Mononuclear cell (primary cell): ENCODE results near the gene ARHGAP22. TPM values are rescaled to one million over a fixed set of nuclear protein-coding genes. Genes with fewer than 3 reads are reported as not detected.

Experiments
- H3K27me3 ChIP-seq: 2 replicates; pipeline ENCODE4 v1.6.0; 2011; ENCODE audit warnings: low read length, control low read depth; ENCODE audit not compliant: insufficient read depth
- H3K4me1 ChIP-seq: 2 replicates; pipeline ENCODE4 v1.5.1; 2011; ENCODE audit warnings: mild to moderate bottlenecking, low read length, control low read depth; ENCODE audit not compliant: insufficient read depth
- H3K4me3 ChIP-seq: 2 replicates; pipeline ENCODE4 v1.5.1; 2011; ENCODE audit warnings: mild to moderate bottlenecking, low read length, moderate library complexity
- H3K9me3 ChIP-seq: 2 replicates; pipeline ENCODE4 v1.5.1; 2011; ENCODE audit warnings: low read depth, mild to moderate bottlenecking, control low read depth, low read length
- total RNA-seq: library from RNA; depleted of rRNA; stranded (reverse); fragments of >200 nt; gene quantifications from one replicate; pipeline ENCODE4 v1.2.3, GENCODE V29; 2012

ARHGAP22 gene
- total RNA-seq, 1 donor: 1.2 TPM

GRCh38 chr10:48493083-48493871 lies 111.6 kb downstream of the ARHGAP22 start:
- peaks cover 3% of the 10 kb centered on the region for H3K4me1 ChIP-seq
- H3K9me3 ChIP-seq: no peaks in the 10 kb centered on the region
- H3K27me3 ChIP-seq: no peaks in the 10 kb centered on the region
- H3K4me3 ChIP-seq: no peak overlapping the region

- no peaks in the 10 kb centered on the region for H3K9me3 ChIP-seq
These were observed 112.7 kb downstream of the ARHGAP22 start for GRCh38 chr10:48492201-48492600.

DNA sequence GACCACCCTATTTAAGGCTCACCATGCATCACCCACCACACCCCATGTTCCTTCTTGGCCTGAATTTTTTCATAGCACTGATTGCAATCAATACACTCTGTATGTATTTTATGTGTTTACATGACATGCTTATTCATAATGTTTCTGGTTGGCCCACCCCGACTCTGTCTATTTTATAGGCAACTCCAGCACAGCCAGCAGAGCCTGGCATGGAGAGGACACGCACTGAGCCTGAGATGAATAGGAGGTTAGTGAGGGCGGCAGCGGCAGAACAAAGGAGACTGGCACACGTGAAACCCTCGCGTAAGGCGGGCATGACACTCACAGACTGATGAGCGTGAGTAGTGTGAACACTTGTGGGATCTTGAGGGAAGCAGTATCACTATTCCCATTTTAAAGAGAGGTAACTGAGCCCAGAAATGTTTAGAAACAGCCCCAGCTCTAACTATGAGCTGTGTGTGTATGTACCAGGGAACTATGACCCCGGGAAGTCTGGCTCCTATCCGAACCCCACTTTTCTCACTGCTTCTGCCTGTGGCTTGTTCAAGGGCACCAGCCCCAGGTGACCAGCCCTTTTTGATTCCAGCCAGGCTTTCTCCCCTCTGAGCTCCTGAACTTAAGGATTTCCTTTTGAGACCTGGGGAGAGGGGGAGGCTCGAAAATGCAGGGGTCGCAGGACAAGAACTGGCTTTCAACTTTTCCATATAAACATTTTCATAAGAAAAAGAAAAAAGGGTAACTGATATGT lies 113.3 kb downstream of the ARHGAP22 start:
- no peak overlapping the region for H3K4me3 ChIP-seq
- no peaks in the 10 kb centered on the region for H3K27me3 ChIP-seq
- peaks cover 3% of the 10 kb centered on the region for H3K4me1 ChIP-seq
- H3K9me3 ChIP-seq: no peaks in the 10 kb centered on the region

More at GRCh38 chr10:48492201-48492600, 112.7 kb downstream of the ARHGAP22 start:
- H3K27me3 ChIP-seq: no peaks in the 10 kb centered on the region
- peaks cover 3% of the 10 kb centered on the region for H3K4me1 ChIP-seq
- no peak overlapping the region for H3K4me3 ChIP-seq

DNA sequence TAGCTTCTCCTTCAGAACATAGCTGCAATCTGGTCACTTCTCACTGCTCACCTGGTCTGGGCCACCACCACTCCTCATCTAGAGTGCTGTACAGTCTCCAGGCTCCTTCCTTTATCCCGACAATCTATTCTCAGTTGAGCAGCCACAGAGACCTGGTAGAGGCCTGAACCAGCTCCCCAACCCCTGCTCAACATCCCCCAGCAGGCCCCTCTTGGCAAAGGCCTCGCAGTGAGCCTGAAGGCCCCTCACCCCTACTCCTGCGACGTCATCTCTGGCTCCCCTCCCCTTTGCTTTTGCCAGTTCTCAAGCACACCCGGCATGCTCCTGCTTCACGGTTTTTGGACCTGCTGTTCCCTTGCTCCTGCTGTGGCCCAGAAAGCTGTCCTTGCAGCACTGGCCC lies 113.9 kb downstream of the ARHGAP22 start:
- Histone ChIP-seq H3K27me3 (no peaks in the 10 kb centered on the region), H3K4me1 (peaks cover 3% of the 10 kb centered on the region), H3K9me3 (no peaks in the 10 kb centered on the region), H3K4me3 (no peak overlapping the region)

GRCh38 chr10:48490571-48490940 lies 114.3 kb downstream of the ARHGAP22 start:
- H3K4me3 ChIP-seq: no peak overlapping the region
- peaks cover 3% of the 10 kb centered on the region for H3K4me1 ChIP-seq
- H3K9me3 ChIP-seq: no peaks in the 10 kb centered on the region
- no peaks in the 10 kb centered on the region for H3K27me3 ChIP-seq

GRCh38 chr10:48489099-48489498 lies 115.8 kb downstream of the ARHGAP22 start:
- Histone ChIP-seq H3K4me3 (no peak overlapping the region), H3K27me3 (no peaks in the 10 kb centered on the region), H3K9me3 (no peaks in the 10 kb centered on the region), H3K4me1 (peaks cover 3% of the 10 kb centered on the region)

- H3K4me3 ChIP-seq: no peak overlapping the region
- H3K9me3 ChIP-seq: no peaks in the 10 kb centered on the region
- no peaks in the 10 kb centered on the region for H3K4me1 ChIP-seq
- no peaks in the 10 kb centered on the region for H3K27me3 ChIP-seq
These were observed 117.6 kb downstream of the ARHGAP22 start for GRCh38 chr10:48487244-48487643.

GRCh38 chr10:48485711-48486110 lies 119.2 kb downstream of the ARHGAP22 start:
- no peaks in the 10 kb centered on the region for H3K9me3 ChIP-seq
- no peaks in the 10 kb centered on the region for H3K4me1 ChIP-seq
- no peaks in the 10 kb centered on the region for H3K27me3 ChIP-seq
- H3K4me3 ChIP-seq: no peak overlapping the region

- Histone ChIP-seq H3K9me3 (no peaks in the 10 kb centered on the region), H3K4me3 (no peak overlapping the region), H3K4me1 (no peaks in the 10 kb centered on the region), H3K27me3 (no peaks in the 10 kb centered on the region)
These were observed 120.0 kb downstream of the ARHGAP22 start for GRCh38 chr10:48484911-48485310.

DNA sequence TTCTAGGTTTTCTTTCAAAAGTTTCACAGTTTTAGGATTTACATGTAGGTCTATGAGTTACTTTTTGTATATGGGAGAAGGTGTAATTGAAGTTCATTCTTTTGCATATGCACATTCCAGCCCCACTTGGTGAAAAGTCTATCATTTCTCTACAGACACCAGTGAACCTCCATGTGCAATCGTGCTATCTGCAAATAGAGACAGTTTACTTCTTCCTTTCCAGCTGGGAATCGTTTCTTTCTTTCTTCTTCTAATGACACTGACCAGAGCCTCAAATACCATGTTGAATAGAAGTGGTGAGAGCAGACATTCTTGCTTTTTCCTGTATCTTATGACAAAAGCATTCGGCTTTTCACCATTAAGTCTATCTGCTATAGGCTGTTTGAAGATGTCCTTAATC lies 122.7 kb downstream of the ARHGAP22 start:
- Histone ChIP-seq H3K4me1 (no peaks in the 10 kb centered on the region), H3K4me3 (no peak overlapping the region), H3K9me3 (no peaks in the 10 kb centered on the region), H3K27me3 (no peaks in the 10 kb centered on the region)

DNA sequence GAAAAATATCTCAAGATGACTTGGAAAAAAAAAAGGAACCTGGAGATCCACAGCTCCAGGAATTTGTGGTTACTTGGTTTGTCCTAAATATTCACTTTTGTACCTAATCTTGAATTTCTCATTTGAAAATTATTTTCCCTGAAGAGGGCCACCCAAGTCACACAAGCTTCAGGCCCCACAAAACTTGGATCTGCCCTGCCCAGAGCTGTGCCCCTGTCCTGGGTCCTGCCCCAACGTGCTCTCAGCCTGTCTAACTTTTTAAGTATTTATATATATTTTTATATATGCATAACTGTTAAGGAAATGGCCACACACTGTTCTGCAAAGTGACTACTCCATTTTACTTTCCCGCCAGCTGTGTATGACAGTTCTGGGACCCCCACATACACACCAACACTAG lies 123.5 kb downstream of the ARHGAP22 start:
- H3K27me3 ChIP-seq: no peaks in the 10 kb centered on the region

DNA sequence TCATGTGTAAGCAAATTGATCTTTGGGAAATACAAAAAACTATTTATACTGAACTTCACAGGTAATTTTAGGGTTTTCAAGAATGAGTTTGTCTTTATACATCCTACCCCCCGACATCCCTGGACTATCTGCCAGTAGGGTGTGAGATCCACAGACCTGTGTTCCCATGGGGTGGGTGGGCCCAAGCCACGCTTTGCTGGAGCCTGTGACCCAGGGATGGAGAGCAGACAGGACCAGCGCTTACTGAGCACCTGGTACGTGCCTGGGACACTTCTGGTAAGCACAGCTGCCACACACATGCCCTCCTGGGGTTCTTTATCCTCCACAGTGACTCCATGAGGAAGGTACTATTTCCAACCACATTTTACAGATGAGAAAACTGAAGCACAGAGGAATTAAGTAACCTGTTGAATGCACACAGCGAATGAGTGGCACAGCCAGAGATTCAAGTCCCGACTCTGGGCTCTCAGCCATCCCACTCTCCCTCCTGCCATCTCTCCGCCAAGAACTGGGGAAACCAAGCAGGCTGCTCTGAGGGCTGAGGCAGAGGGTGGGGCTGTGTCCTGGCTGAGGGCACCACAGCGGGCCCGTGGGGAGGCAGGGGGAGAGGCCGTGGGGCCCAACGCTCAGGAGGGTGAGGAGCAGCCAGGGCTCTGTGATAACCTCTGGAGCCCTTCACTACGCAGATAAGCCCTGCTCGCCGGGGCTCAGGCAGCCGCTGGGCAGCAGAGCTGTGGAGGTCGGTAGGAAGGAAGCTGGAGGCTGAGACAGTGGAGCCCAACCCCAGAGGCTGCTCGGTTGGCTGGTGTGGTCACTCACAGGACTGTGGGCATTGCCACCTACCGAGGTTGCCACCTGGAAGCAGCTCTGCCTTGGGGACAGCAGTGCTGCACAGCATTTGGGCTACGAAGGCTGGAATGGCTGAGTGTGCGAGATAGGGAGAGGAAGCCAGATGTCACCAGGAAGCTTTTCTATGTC lies 124.2 kb downstream of the ARHGAP22 start:
- Histone ChIP-seq H3K9me3 (no peaks in the 10 kb centered on the region), H3K27me3 (no peaks in the 10 kb centered on the region), H3K4me3 (no peak overlapping the region), H3K4me1 (no peaks in the 10 kb centered on the region)

More for the DNA sequence above, 123.5 kb downstream of the ARHGAP22 start:
- Histone ChIP-seq H3K4me1 (no peaks in the 10 kb centered on the region), H3K4me3 (no peak overlapping the region), H3K9me3 (no peaks in the 10 kb centered on the region)

DNA sequence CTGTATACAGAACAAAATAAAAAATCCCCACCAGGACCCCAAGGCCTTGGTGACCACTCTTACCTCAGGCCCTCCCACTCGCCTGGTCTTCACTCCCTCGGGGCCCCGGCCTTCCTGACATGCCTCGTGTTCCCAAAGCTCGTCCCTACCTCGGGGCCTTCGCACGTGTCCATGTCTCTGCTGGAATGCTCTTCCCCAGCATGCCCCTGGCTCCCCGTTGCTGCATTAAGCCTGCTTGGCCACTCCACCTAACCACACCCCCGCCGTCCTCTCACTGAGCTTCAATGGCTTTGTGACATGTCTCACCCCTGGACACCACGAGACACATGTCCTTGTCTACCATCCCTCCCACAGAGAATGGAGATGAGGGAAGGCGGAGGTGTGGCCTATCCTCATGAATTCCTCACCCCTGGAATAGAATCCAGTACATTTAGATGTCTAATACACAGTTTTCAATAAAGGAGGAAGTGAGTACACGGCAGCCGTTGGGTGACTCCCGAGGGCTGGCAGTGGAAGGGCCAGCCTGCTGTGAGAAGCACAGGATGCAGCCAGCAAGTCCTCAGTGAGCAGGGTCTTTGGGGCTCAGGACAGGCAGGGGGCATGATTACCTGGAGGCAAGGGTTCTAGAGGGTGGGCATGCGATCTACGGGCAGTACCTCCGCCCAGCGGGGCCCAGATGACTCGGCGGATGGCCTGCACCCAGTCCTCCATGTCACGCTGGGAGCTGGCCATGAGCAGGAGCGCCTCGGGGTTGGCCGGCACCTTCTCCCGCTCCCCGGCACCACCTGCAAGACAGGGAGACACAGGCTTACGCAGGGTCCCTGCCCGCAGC lies 125.7 kb downstream of the ARHGAP22 start:
- H3K9me3 ChIP-seq: no peaks in the 10 kb centered on the region
- H3K4me1 ChIP-seq: no peaks in the 10 kb centered on the region
- H3K4me3 ChIP-seq: no peak overlapping the region
- H3K27me3 ChIP-seq: no peaks in the 10 kb centered on the region

DNA sequence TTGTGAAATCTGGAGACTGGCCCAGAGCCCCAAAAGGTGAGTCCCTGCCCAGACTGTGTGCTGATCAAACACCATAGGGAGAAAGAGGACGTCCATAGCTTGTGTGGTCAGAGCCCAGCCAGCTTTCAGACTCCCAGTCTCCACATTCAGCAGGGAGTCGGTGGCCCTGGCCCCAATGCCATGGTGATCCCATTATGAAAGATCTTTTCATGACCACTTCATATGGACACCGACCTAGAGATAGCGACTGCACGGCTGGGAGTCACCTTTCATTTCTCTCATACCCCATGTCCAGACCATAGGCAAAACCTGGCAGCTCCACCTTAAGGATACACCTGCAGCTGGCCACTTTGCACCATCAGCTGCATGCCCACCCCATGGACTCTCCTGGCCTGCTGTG lies 126.4 kb downstream of the ARHGAP22 start:
- Histone ChIP-seq H3K4me3 (no peak overlapping the region), H3K9me3 (no peaks in the 10 kb centered on the region), H3K4me1 (no peaks in the 10 kb centered on the region), H3K27me3 (no peaks in the 10 kb centered on the region)
